HG03135 (cell line): ENCODE results near the gene HAUS3.

Experiments used
- ATAC-seq: cut with Tn5 transposase; IDR thresholded peaks from one replicate; pipeline ENCODE4 v1.9.1; 2021; ENCODE audit warnings: mild to moderate bottlenecking, moderate library complexity; ENCODE audit not compliant: unreplicated experiment

HAUS3 gene

GRCh38 chr4:2265113-2266110, 23.5 kb upstream of the HAUS3 start:
- no peak for ATAC-seq

GRCh38 chr4:2264481-2265041, 22.6 kb upstream of the HAUS3 start:
- no peak for ATAC-seq

DNA sequence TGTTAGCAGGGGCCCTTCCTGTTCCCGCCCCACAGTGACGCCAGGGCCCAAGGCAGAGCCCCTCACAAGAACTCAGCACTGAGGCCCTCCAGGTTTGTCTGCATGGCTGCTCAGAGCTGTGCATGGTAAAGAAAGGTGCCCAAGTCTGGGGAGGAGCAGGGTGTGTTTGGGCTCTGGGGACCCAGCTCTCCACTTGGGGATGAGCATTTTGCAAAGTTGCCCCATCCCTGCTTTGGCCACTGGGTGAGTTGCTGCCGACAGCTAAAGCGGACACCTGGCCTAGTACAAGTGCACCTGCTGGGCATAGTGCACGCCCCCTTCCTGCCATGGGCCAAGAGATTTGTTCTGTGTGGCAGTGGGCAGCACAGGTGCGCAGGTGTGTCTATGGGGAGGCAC, 22.0 kb upstream of the HAUS3 start:
- ATAC-seq: no peak

DNA sequence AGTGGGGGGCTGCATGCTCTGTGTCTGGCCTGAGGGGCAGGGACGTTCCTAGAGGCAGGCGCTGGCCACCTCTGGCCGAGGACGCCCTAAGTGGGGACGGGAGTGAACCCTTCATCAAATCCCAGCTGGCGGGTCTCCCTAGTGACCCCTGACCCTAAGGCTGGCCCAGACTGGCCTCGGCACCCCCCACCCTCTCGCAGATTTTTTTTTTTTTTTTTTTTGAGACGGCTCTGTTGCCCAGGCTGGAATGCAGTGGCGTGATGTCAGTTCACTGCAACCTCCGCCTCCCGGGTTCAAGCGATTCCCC, 21.0 kb upstream of the HAUS3 start:
- no peak for ATAC-seq

DNA sequence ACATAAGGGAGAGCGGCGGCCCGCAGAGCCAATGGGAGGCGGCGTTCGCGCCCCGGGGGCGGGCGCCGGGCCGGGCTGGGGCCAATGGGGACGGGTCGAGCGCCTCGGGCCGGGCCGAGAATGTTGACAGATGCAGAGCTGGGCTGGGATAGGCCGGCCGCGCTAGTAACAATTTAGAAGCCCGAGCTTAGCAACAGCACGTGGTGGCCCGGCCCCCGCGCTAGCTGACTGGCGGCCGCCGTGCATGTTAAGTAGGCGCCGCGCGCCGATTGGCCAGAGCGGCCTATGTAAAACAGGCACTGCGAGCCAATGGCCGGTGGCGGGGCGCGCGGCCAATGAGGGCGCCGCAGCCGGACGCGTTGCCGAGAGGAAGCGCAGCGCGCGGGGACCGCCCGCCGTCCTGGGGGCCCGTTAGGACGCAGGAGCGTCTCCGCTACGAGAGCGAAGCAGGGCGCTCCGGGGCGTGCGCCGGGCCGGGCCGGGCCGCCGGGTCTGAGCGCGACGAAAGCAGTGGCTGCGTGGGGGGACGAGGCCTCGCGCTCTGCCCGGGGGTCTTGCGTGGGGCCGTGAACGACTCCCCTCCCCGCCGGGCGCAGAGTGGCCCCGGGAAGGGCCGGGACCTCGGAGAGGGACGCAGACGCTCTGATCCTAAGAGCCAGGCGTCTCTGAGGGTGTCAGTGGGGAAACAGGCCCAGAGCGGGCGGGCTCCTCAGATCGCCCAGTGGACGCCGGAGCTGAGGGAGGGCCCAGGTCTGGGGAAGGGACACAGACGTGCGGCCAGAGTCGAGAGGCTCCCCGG, 20.4 kb upstream of the HAUS3 start:
- peak; percentile 88 for ATAC-seq

DNA sequence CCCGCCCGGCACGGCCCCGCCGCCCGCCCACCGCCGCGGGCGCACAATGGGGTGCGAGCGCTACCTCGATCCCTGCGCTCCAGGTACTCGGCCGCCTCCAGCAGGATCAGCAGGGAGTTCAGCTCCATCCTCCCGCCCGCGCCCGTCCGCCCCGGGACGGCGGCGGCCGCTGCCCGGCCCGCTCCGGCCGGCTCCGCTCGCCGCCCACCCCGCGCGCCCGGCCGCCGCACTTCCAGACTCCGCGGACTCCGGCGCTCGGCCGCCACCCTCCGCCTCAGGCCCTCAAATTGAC, 19.9 kb upstream of the HAUS3 start, which contains the start of gene MXD4:
Gene MXD4, minus strand, starts transcription at position 257 of the 292 bp plus-strand sequence. Its CDS starts 129 bp downstream, at position 128.
- peak; percentile 0 for ATAC-seq

DNA sequence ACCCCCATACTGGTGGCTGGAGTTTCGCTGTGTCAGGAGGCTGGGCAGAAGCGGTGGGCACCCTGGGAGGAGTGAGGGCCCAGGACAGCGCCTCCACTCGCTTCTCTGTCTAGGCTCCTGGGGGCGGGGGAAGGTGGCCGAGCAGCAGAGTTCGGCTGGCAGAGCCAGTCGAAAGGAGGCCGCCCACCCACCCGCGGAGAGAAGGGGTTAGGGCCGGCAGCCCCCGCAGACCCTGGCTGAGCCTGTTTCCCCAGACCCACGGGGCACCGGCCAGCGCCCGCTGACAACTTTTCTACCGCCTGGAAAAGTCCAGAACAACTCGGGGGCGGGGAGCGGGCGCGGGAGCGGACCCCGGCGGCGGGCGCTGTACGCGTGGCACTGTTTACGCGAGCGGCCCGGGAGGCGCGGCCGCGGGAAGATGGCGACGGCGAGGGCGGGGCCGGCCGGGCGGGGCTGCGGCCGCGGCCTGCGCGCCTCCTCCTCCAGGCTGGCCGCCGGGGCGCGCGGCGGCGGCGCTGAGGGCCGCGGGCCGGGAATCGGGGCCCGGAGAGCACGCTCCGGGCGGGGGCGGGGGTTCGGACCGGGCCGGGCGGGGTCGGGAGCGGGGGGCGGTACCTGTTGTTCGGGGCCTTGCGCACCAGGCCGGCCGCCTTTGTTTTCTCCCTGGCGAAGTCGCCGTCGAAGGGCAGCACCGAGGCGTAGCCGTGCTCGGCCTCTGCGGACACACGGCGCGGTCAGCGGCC, 19.4 kb upstream of the HAUS3 start:
- peak; percentile 20 for ATAC-seq

GRCh38 chr4:2260344-2261109, 18.6 kb upstream of the HAUS3 start:
- no peak for ATAC-seq

DNA sequence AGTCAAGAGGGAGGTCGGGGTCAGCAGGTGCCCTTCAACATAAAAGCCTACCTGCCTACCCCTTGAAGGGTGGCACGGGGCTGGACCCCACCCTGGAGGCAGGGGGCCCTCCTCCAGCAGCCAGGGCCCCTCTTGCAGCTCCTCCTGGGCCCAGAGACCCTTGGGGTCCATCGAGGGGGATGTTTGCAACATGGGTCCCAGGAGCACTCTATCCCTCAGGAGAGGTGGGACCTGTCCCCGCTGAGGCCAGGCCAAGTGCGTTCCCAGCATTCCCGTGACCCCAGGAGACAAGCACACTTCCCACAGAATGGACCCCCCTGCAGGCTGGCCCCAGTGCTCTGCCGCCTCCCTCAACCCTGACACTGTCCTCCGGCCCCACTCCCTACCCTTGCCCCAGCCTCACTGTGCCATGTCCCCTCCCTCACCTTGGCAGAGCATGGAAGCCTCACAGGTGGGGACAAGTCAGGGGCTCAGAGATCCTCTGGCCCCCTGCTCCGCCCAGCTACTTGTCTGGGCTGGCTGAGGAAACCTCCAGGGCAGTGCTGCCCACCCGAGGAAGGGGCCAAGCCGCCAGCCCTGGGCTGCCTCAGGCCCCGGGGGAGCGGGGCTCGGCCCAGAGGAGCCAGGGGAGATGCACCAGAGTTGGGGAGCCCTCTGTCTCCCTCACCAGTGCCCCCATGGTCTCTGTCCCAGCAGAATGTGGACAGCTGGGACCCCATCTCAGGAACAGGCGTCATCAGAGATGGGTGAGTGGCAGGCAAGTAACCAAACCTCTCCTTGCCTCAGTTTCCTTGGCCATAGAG, 17.8 kb upstream of the HAUS3 start:
- ATAC-seq: no peak

DNA sequence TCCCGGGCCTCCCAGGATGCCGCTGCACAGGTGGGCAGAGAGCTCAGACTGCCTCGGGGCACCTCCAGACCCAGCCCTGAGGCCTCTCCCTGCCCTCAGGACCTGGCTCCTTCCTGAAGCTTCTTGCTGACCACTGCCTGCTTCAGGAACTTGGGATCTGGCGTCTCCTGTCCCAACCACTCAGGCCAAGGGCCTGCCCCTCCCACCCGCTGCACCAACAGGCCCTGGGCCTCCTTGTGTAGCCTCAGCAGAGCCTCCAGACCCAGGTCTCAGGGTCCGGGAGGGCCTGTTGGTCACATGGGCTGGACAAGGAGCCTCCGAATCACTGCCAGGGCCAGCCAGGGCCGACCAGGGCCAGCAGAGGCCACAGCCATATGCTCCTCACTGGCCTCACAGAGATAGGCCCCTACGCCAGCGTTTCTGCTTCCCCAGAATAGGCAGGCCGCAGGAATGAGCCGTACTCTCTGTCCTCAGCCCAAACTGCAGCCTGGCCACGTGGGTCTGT, 17.2 kb upstream of the HAUS3 start:
- no peak for ATAC-seq

GRCh38 chr4:2258091-2259035, 16.4 kb upstream of the HAUS3 start:
- no peak for ATAC-seq

GRCh38 chr4:2257361-2258081, 15.6 kb upstream of the HAUS3 start:
- no peak for ATAC-seq

- ATAC-seq: no peak
Measured at GRCh38 chr4:2256781-2257191, 14.9 kb upstream of the HAUS3 start.

DNA sequence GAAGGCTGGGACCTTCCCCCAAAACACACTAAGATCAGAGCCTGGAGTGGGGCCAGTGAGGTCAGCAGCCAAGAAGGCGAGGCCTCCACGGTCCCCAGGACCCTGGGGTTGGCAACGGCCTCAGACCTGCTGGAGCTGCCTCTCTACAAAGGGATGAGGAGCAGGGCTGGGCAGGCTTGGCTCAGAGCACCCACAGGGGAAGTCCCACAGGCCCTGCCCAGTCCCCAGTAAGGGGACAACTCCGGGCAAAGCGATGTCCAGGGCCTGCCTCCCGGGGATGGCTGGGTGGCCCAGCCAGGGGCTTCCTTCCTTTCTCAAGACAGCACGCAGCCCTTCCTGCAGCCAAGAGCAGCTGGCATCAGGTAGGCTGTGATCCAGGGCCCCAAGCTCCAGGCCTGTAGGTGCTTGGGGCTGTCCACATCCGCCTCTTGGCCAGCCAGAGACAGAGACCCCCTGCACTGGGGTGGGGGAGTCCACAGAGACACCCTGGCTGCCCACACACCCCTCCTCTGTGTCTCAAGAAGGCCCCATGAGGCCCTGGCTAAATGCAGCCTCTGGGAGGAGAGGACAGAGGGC, 14.3 kb upstream of the HAUS3 start:
- no peak for ATAC-seq

- ATAC-seq: no peak
Measured at GRCh38 chr4:2255501-2256155, 13.7 kb upstream of the HAUS3 start.

DNA sequence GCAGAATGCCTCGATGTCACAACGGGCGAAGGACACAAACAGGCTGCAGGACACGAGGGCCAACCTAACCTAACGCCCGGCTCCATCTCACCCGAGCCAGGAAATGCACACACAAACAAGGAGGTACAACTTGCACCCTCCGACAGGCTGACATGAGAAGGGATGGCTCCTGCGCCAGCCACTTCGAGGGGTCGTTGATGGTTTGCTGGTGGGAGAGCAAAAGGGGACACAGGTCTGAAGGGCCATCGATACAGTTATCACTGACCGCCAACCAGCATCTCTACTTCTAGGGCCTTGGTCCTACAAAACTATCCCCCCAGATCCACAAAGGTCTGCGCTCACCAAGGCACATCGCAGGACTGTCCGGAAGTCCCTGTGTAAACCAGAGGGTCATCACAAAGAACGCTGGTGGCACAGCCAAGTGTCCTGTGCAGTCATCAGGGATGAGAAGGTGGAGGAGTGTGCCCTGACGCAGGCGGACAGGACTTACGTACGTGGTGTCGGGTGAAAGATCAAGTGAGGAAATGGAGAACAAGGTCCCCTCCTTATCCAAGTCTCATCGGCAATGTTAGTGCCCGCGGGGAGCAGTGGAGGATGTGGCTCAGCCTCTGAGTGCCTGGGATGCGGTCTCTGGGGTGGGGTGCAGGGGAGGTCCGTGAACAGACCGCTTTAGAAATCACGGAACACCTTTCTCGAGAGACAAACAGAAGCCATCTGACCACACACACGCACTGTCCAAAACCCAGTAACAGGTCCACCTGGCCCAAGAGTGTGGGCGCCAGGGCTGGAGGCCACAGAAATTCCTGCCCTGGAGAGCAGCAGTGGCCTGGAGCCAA, 13.0 kb upstream of the HAUS3 start:
- no peak for ATAC-seq
